Mesangial cell (primary cell): Measurements from ENCODE around the gene NEO1. TPM values are rescaled to one million over a fixed set of nuclear protein-coding genes. Genes with fewer than 3 reads are reported as not detected.

ENCODE experiments used
- total RNA-seq: library from RNA; depleted of rRNA; stranded (reverse); fragments of >200 nt; gene quantifications from 2 replicates; pipeline ENCODE4 v1.2.3, GENCODE V29; 2015

Gene NEO1
- total RNA-seq, result 12.9 and 34.9 TPM in 2 replicates

GRCh38 chr15:73051807-73052652, at the start of gene NEO1:
TSS of gene NEO1 (plus strand) at chr15:73052463. CDS start at chr15:73052676, 213 bp downstream.

